Measurements from ENCODE around the gene GALNT1. TPM values are rescaled to one million over a fixed set of nuclear protein-coding genes. Genes with fewer than 3 reads are reported as not detected.

GALNT1 gene
- polyA plus RNA-seq, 3 donors = 55.9 to 71.1 (median 67.1) TPM

DNA sequence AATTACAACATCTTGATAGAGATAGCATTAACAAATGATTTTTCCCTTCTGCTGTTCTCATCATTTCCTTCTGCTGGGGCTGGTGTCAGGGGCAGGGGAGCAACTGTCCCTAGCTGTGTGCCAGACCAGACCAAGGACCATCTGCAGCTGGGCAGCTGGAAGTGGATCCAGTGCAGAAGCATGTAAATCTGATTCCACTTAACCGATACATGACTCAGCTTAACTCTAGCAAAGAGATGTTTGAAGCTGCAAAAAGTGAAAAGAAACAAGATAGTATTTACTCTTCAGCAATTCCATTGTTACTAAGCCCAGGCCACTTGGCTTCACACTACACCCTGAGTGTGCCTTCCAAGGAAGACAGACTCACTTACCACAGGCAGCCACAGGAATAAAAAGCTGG, 151.1 kb downstream of the GALNT1 start:
- DNase-seq (ENCODE audit: extremely low read depth in 1 of 11, low read depth in 9 of 11, low spot score in 4 of 11) = no peak

GRCh38 chr18:35733408-35733807, 151.9 kb downstream of the GALNT1 start:
- peak in 4 of 11 donors; percentile 9 to 35 (median 26) for DNase-seq (ENCODE audit: extremely low read depth in 1 of 11, low read depth in 9 of 11, low spot score in 4 of 11)

DNA sequence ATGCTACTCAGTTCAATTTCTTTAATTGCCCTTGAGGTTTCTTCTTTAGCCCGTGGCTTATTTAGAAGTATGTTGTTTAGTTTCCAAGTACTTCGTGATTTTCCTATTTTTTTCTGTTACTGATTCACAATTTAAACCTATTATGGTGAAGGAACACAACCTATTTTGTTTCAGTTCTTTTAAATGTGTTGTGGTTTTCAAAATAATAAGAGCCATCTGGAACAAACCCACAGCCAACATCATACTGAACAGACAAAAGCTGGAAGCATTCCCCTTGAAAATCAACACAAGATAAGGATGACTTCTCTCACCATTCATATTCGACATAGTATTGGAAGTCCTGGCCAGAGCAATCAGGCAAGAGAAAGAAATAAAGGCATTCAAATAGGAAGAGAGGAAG, 155.2 kb downstream of the GALNT1 start:
- no peak for DNase-seq (ENCODE audit: extremely low read depth in 1 of 11, low read depth in 9 of 11, low spot score in 4 of 11)

DNA sequence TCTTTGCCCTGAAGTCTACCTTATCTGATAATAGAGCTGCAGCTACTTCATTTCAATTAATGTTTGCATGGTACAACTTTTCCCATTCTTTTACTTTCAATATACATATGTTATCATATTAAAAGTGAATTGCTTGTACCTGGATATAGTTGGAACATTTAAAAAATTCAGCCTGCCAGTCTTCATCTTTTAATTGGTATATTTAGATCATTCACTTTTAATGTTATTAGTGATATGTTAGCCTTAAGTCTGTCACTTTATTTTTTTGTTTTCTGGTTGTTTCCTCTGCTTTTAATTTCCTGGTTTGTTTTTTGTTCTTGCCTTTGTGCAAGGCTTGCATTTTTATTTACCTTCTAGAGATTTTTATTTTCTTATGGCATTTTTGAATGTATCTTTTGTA, 158.2 kb downstream of the GALNT1 start:
- no peak for DNase-seq (ENCODE audit: extremely low read depth in 1 of 11, low read depth in 9 of 11, low spot score in 4 of 11)

DNA sequence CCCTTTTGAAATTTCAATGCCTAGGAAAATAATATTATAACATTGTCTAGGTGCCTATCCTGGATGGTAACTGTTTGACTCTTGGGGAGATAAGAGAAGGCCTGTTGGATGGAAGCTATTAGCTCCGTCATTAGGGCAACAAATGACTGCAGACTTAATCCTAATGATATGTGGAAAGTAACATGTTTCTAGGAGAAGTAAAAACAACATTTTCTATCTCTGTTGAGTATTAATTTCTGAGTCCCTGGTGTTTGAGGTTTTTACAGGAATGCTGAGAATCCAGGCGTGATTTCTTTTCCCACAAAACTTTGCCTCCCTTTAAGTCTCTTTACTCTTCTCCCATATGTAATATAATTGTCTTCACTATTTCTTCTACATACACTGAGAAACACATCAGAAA, 159.1 kb downstream of the GALNT1 start:
- no peak for DNase-seq (ENCODE audit: extremely low read depth in 1 of 11, low read depth in 9 of 11, low spot score in 4 of 11)

DNA sequence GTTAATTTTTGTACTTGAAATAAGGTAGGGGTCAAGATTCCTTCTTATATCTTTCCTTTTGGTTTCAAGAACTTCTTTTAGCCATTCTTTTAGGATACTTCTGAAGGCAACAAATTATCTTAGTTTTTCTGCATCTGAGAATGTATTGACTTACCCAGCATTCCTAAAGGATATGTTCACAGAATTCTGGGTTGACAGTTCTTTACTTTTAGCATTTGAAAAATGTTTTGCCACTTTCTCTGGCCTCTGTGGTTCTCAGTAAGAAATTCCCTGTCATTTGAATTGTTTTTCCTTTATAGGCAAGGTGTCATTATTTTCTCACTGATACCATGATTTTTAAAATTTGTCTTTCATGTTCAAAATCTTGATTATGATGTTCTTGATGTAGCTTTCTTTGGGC, 162.4 kb downstream of the GALNT1 start:
- DNase-seq (ENCODE audit: extremely low read depth in 1 of 11, low read depth in 9 of 11, low spot score in 4 of 11) = no peak

DNA sequence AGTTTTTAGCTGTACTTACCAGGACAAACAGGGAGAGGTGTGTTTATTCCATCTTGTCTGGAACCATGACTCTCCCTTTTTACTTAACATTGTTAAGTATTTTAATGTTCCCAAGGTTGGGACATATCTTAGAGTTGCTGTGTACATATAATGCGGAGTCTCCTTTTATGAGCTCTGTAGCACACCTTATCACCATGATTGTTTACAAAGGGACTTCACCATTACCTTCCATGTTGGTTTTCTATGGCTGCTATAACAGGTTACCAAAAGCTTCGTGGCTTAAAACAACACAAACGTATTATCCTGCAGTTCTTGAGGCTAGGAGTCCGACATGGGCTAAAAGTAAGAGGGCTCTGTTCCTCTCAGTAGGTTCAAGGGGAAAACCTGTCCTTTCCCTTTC, 164.3 kb downstream of the GALNT1 start:
- no peak for DNase-seq (ENCODE audit: extremely low read depth in 1 of 11, low read depth in 9 of 11, low spot score in 4 of 11)

DNA sequence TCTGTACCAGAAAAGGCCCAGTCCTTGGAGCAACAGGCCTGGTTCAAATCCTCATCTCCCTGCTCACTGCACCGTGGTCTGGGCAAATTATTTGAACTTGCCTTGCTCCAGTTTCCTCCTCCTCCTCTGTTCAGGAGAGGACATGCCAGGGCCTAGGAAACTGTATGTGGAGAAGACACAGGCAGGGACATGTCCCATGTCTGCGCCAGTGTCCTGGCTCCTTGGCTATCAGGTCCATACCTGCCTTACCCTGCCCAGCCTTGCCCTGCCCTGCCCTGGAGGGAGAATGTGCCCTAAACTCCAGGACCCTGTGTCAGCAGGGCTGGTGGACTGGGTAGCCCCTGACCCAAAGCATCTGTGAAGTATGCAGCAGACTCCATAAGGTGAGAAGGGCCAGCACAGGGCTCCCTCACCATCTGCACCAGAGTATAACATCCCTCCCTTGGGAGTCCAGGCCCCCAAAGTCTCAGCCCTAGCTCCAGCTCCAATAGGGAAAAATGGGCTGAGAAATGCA, 165.3 kb downstream of the GALNT1 start:
- no peak for DNase-seq (ENCODE audit: extremely low read depth in 1 of 11, low read depth in 9 of 11, low spot score in 4 of 11)

DNA sequence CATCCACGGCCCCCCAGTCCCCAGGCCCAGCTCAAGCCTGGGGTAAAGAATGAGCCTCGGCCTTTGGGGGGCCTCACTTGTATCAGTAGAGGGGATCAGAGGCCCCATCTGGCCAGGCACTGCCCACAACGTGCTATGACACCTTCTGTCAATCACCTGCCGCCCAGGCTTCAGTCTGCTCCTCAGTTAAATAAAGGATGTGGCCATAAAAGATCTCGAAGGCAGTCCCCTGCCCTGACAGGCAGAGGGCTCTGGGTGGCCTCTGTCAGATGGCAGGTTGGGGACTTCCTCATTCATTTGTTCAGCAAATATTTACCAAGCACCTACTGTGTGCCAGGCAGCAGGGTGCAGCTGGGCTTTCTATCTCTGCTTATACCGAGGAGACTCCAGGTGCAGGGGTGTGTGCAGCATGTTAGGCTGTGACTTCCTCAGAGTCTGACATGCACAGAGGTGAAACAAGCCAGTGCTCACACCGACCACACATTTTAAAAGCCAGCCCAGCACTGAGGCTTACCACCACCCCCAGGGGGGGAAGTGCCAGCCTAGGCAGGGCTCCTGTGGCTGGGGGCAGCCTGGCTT, 166.4 kb downstream of the GALNT1 start:
- no peak for DNase-seq (ENCODE audit: extremely low read depth in 1 of 11, low read depth in 9 of 11, low spot score in 4 of 11)

DNA sequence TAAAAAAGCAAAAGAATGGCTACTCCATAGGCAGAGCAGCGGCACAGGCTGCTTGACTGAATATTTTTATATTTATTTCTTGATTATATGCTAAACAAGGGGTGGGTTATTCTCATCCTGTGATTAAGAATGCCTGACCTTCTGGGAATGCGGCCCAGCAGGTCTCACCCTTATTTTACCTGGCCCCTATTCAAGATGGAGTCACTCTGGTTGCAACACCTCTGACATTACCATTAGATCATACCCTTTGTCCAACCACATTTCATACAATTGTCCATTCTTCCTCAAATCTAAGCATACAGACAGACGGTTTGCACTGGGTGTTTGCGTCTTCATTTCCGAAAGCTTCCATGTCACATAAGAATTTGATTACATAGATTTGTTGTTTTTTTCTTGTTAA, 168.2 kb downstream of the GALNT1 start:
- no peak for DNase-seq (ENCODE audit: extremely low read depth in 1 of 11, low read depth in 9 of 11, low spot score in 4 of 11)

- DNase-seq (ENCODE audit: extremely low read depth in 1 of 11, low read depth in 9 of 11, low spot score in 4 of 11) = no peak
Observed at GRCh38 chr18:35750929-35751328, 169.4 kb downstream of the GALNT1 start.

DNA sequence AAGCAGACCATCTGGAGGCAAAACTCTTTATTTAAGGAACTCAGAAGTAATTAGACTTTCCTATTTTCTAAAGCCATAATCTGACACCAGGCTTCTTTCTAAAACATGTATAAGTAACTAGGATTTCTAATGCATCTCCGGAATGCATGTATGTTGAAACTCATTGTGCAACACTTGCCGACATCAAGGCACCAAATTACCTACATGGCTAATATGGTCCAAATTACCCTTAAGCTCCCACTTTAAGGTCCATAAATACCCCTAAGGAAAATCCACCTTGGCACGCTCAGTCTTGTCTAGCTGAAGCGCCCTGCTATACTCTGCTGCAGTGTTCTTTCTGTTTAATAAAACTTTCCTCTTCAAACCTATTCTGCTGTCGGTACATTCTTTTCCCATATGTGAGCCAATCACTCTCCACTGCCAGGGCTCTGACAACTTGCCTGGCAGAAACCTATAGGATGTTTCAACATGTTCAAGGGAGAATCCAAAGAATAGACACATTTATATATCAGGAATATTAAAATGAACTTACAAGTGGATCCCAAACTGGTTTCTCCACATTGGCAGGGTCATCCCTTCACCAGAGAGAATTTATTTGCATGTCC, 171.9 kb downstream of the GALNT1 start:
- DNase-seq (ENCODE audit: extremely low read depth in 1 of 11, low read depth in 9 of 11, low spot score in 4 of 11) = no peak

- DNase-seq (ENCODE audit: extremely low read depth in 1 of 11, low read depth in 9 of 11, low spot score in 4 of 11) = no peak
Observed at GRCh38 chr18:35754464-35754863, 172.9 kb downstream of the GALNT1 start.

DNA sequence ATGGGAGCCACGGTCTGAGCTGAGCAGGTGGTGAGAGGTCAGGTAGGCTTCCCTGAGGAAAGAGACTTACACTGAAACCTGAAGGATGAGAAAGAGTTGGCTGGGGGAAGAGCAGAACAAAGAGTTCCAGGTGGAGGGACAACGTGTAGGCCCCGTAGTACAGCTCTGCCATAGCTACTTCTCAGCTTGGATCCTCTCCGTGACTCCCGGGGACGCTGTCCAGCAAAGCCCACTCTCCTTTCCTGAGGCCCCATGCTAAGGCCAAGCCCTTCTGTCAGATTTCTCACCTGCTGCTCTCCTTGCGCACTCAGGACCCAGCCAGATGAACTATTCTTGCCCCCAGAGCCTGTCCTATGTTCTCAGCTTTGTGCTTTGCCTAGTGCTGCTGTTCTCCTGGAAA, 173.8 kb downstream of the GALNT1 start:
- DNase-seq (ENCODE audit: extremely low read depth in 1 of 11, low read depth in 9 of 11, low spot score in 4 of 11) = no peak

DNA sequence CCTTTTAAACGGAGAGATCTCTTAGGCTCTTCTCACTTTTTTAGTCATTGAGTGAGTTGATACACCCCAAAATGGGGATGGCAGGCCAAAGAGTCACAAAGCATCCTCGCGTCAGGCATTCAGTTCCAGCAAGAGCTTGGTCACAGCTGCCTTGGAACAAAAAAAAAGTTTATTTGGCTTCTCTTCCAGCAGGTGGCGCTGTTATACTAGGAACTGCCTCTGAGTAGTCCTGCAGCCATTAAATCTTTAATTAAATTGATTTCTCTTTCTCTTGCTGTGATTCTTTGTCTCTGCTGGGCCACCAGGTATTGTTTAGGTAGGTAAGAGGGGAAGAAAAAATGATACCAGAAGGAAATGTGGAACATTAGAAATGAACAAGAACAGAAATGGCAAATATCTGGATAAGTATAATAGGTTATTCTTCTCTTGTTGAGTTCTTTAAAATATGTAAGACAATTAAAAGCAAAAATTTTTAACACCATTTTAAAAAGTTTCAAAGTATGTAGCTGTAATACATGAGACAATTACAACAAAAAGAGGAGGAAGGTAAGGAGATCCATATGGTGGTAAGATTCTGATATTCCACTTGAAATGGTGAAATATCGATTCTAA, 175.1 kb downstream of the GALNT1 start:
- DNase-seq (ENCODE audit: extremely low read depth in 1 of 11, low read depth in 9 of 11, low spot score in 4 of 11) = peak in 9 of 11 donors; percentile 25 to 47 (median 36)

Other genes starting within 250 kb of the GALNT1 start
- 10 to 100 TPM; 69.5 to 81.8 (median 76.1) TPM for gene ZNF24, start 237.3 kb upstream of the GALNT1 start, polyA plus RNA-seq (ENCODE audit: insufficient read length in 3 of 3)
- 1 to 10 TPM; 5.4 to 7.2 (median 7.0) TPM for gene ZNF396, start 204.4 kb upstream of the GALNT1 start, polyA plus RNA-seq (ENCODE audit: insufficient read length in 3 of 3)
- 10 to 100 TPM; 28.8 to 32.6 (median 29.4) TPM for gene INO80C, start 83.8 kb upstream of the GALNT1 start, polyA plus RNA-seq (ENCODE audit: insufficient read length in 3 of 3)